A673 (cell line): ENCODE data around the gene SOX5.

ENCODE experiments used
- EZH2 ChIP-seq: fragments of 200-600 bp; sonication (generic); IDR thresholded peaks from 2 replicates; pipeline ENCODE4 v1.6.1; 2017; ENCODE audit warnings: borderline replicate concordance, low read depth, mild to moderate bottlenecking, mixed read lengths, antibody characterized with exemption, low read length; ENCODE audit not compliant: poor library complexity, severe bottlenecking
- TF ChIP-seq, protein P1 (sequence below): fragments of 300-800, 200-600 bp; sonication (generic); conservative IDR thresholded peaks from 2 replicates; pipeline ENCODE4 v1.5.1; 2017; ENCODE audit warnings: low read depth, mild to moderate bottlenecking, antibody characterized with exemption, low read length, moderate library complexity, mixed read lengths

DNA sequence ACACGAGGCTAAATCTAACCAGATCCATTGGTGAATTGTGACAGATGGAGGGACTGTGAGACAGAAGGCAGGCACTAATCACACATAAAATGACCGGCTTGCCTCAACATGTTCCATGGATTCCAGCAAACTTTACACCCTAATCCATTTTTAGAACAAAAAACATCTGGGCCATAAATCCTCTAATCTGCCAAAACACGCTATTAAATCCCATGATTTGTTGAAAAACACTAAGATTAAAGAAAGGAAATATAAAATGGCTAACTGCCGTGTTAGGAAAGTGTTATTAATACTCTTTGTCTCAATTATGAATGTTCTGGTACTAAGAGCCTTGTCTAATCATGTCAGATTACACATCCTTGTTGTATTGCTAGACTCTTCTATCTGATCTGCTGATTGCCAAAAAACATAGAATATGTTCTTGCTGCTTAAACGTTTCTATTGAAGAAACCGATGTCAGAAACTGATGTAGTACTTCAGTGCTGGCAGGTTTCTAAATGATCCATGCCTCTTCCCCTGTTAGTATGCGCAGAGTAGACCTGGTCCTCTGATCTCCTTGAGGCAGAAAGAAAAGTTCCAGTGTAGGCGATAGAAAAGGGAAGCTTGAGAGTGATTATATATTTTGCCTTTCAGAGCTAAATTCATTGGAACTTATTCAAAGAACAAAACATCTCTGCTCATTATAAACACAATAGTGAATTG is 384.9 kb downstream of the SOX5 start:
- no peak for TF ChIP-seq EZH2
- TF ChIP-seq, protein P1, sequence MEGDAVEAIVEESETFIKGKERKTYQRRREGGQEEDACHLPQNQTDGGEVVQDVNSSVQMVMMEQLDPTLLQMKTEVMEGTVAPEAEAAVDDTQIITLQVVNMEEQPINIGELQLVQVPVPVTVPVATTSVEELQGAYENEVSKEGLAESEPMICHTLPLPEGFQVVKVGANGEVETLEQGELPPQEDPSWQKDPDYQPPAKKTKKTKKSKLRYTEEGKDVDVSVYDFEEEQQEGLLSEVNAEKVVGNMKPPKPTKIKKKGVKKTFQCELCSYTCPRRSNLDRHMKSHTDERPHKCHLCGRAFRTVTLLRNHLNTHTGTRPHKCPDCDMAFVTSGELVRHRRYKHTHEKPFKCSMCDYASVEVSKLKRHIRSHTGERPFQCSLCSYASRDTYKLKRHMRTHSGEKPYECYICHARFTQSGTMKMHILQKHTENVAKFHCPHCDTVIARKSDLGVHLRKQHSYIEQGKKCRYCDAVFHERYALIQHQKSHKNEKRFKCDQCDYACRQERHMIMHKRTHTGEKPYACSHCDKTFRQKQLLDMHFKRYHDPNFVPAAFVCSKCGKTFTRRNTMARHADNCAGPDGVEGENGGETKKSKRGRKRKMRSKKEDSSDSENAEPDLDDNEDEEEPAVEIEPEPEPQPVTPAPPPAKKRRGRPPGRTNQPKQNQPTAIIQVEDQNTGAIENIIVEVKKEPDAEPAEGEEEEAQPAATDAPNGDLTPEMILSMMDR, result no peak
